ENCODE data around the gene PCNT.

Gene PCNT

GRCh38 chr21:46489800-46490199, 165.8 kb downstream of the PCNT start:
- no peak overlapping the region for H3K27ac ChIP-seq
- no peak for TF ChIP-seq CTCF (IDR thresholded peaks at IDR 0.05)
- no peak for TF ChIP-seq ZFX (IDR thresholded peaks at IDR 0.05; ENCODE audit: borderline replicate concordance)

- no peak overlapping the region for H3K27ac ChIP-seq
- no peak for TF ChIP-seq CTCF (IDR thresholded peaks at IDR 0.05)
- TF ChIP-seq ZFX (IDR thresholded peaks at IDR 0.05; ENCODE audit: borderline replicate concordance) = no peak
Measured at GRCh38 chr21:46491553-46491952, 167.6 kb downstream of the PCNT start.

- H3K27ac ChIP-seq = no peak overlapping the region
- no peak for TF ChIP-seq ZFX (IDR thresholded peaks at IDR 0.05; ENCODE audit: borderline replicate concordance)
- no peak for TF ChIP-seq CTCF (IDR thresholded peaks at IDR 0.05)
Measured at GRCh38 chr21:46492851-46493250, 168.9 kb downstream of the PCNT start.

GRCh38 chr21:46493828-46494227, 169.9 kb downstream of the PCNT start:
- no peak overlapping the region for H3K27ac ChIP-seq
- TF ChIP-seq CTCF (IDR thresholded peaks at IDR 0.05) (no peak), ZFX (IDR thresholded peaks at IDR 0.05; ENCODE audit: borderline replicate concordance) (no peak)

Data from 22Rv1 (cell line).